ENCODE measurements around the gene COX20.

GRCh38 chr1:244820131-244820530, 15.3 kb upstream of the COX20 start:
- TF ChIP-seq CTCF (conservative IDR thresholded peaks at IDR 0.05 in 1 of 2, IDR thresholded peaks at IDR 0.05 in 1 of 2; ENCODE audit: extremely low read depth in 1 of 2, insufficient read depth in 1 of 2, low read depth in 1 of 2, low read length in 2 of 2) (no peak), EZH2 (IDR thresholded peaks at IDR 0.05; ENCODE audit: borderline replicate concordance, low read length) (no peak)
